GM23338 (cell line): Measurements from ENCODE around the gene HTR2A. TPM values are rescaled to one million over a fixed set of nuclear protein-coding genes. Genes with fewer than 3 reads are reported as not detected.

Experiments used
- ATAC-seq: fragments of 200-7000 bp; cut with Tn5 transposase; 3 replicates; pipeline ENCODE4 v1.9.1; 2020
- DNase-seq: peaks from one replicate; pipeline ENCODE4 v3.0.0-alpha.2; 2015; ENCODE audit warnings: low spot score
- H2AFZ ChIP-seq: fragments of 200-600 bp; sonication (generic); 2 replicates; pipeline ENCODE4 v1.8.0; 2016; ENCODE audit warnings: antibody characterized with exemption, mild to moderate bottlenecking, moderate library complexity
- H3F3A ChIP-seq: fragments of 200-600 bp; sonication (generic); replicated peaks from 2 replicates; pipeline ENCODE4 v1.8.0; 2017; ENCODE audit warnings: antibody characterized with exemption, mixed run types, low read depth
- H3K27ac ChIP-seq: fragments of 200-600 bp; sonication (generic); 2 replicates; pipeline ENCODE4 v1.6.1; 2016; ENCODE audit warnings: low read depth
- H3K27me3 ChIP-seq: fragments of 200-600 bp; sonication (generic); 2 replicates; pipeline ENCODE4 v1.8.0; 2016; ENCODE audit warnings: mild to moderate bottlenecking, mixed run types, moderate library complexity; ENCODE audit not compliant: insufficient read depth
- H3K36me3 ChIP-seq: fragments of 200-600 bp; sonication (generic); 2 replicates; pipeline ENCODE4 v1.8.0; 2016; ENCODE audit warnings: mild to moderate bottlenecking; ENCODE audit not compliant: insufficient read depth
- H3K4me1 ChIP-seq: fragments of 200-600 bp; sonication (generic); 2 replicates; pipeline ENCODE4 v1.8.0; 2016; ENCODE audit warnings: mild to moderate bottlenecking, moderate library complexity; ENCODE audit not compliant: insufficient read depth
- H3K4me2 ChIP-seq: fragments of 200-600 bp; sonication (generic); 2 replicates; pipeline ENCODE4 v1.7.1; 2017; ENCODE audit warnings: mixed run types
- H3K4me3 ChIP-seq: fragments of 200-600 bp; sonication (generic); 2 replicates; pipeline ENCODE4 v1.6.1; 2016; ENCODE audit warnings: mixed run types
- H3K79me2 ChIP-seq: fragments of 200-600 bp; sonication (generic); replicated peaks from 2 replicates; pipeline ENCODE4 v1.8.0; 2017; ENCODE audit warnings: mild to moderate bottlenecking; ENCODE audit not compliant: insufficient read depth
- H3K9me2 ChIP-seq: fragments of 200-600 bp; sonication (generic); 2 replicates; pipeline ENCODE4 v1.8.0; 2017; ENCODE audit not compliant: insufficient read depth
- H4K20me1 ChIP-seq: fragments of 200-600 bp; sonication (generic); replicated peaks from 2 replicates; pipeline ENCODE4 v1.8.0; 2017; ENCODE audit warnings: mild to moderate bottlenecking; ENCODE audit not compliant: insufficient read depth
- H3K27ac Mint-ChIP-seq: 2 replicates; pipeline ENCODE4 v1.8.0; 2020; ENCODE audit warnings: inconsistent platforms, mild to moderate bottlenecking, moderate library complexity, mixed read lengths
- H3K27me3 Mint-ChIP-seq: 3 replicates; pipeline ENCODE4 v1.8.0; 2022; ENCODE audit warnings: low read depth, mild to moderate bottlenecking, moderate library complexity, mixed read lengths, inconsistent platforms; ENCODE audit not compliant: insufficient read depth, poor library complexity
- H3K36me3 Mint-ChIP-seq: 3 replicates; pipeline ENCODE4 v1.8.0; 2021; ENCODE audit warnings: low read depth, mild to moderate bottlenecking, inconsistent platforms, moderate library complexity, mixed read lengths
- H3K4me1 Mint-ChIP-seq: 3 replicates; pipeline ENCODE4 v1.8.0; 2020; ENCODE audit warnings: mild to moderate bottlenecking, inconsistent platforms, mixed read lengths
- H3K4me3 Mint-ChIP-seq: 3 replicates; pipeline ENCODE4 v1.8.0; 2021; ENCODE audit warnings: moderate library complexity, mild to moderate bottlenecking, inconsistent platforms, mixed read lengths
- H3K9me3 Mint-ChIP-seq: 3 replicates; pipeline ENCODE4 v1.8.0; 2020; ENCODE audit warnings: moderate library complexity, mild to moderate bottlenecking, inconsistent platforms, mixed read lengths
- CREB1 ChIP-seq: fragments of 250-450 bp; sonication (Bioruptor Pico); IDR thresholded peaks from 2 replicates; pipeline ENCODE4 v1.5.0; 2020; ENCODE audit warnings: low read depth, mild to moderate bottlenecking, moderate library complexity
- CTCF ChIP-seq, 2 experiments: fragments of 200-600 bp in 1 of 2; sonication (generic) in 1 of 2; conservative IDR thresholded peaks; 2 replicates each; pipeline versions ENCODE4 v1.5.1 to v1.6.1; 2016 to 2017; ENCODE audit warnings: antibody characterized with exemption in 2 of 2, low read depth in 2 of 2, mild to moderate bottlenecking in 2 of 2, moderate library complexity in 1 of 2
- EZH2 ChIP-seq: fragments of 200-600 bp; sonication (generic); IDR thresholded peaks from one replicate; pipeline ENCODE4 v1.8.0; 2017; ENCODE audit warnings: antibody characterized with exemption, mild to moderate bottlenecking, low read depth; ENCODE audit not compliant: unreplicated experiment
- EZH2phosphoT487 ChIP-seq: fragments of 200-600 bp; sonication (generic); IDR thresholded peaks from one replicate; pipeline ENCODE4 v1.8.1; 2018; ENCODE audit warnings: antibody characterized with exemption; ENCODE audit not compliant: unreplicated experiment
- POLR2AphosphoS5 ChIP-seq: IDR thresholded peaks from 2 replicates; pipeline ENCODE4 v1.6.1; 2016; ENCODE audit warnings: antibody characterized with exemption, low read depth
- REST ChIP-seq: IDR thresholded peaks from one replicate; pipeline ENCODE4 v1.6.1; 2018; ENCODE audit warnings: antibody characterized with exemption; ENCODE audit not compliant: unreplicated experiment
- STAT1 ChIP-seq: IDR thresholded peaks from one replicate; pipeline ENCODE4 v1.6.1; 2016; ENCODE audit warnings: antibody characterized with exemption; ENCODE audit not compliant: unreplicated experiment
- ZNF331 ChIP-seq: fragments of 250-450 bp; sonication (Bioruptor Pico); IDR thresholded peaks from 2 replicates; pipeline ENCODE4 v1.5.0; 2020; ENCODE audit warnings: low read depth, mild to moderate bottlenecking, moderate library complexity
- ZNF462 ChIP-seq: fragments of 250-450 bp; sonication (Bioruptor Pico); IDR thresholded peaks from 2 replicates; pipeline ENCODE4 v1.5.0; 2020; ENCODE audit warnings: mild to moderate bottlenecking, moderate library complexity
- polyA plus RNA-seq: library from polyadenylated mRNA; unstranded; fragments of >200 nt; fragmentation: Nextera tagmentation; extraction: Ambion mirVana; gene quantifications from 2 replicates; pipeline ENCODE4 v1.2.1, GENCODE V29; 2016
- total RNA-seq: library from RNA; depleted of rRNA; stranded (reverse); fragments of >200 nt; shearing (Covaris generic); gene quantifications from 2 replicates; pipeline ENCODE4 v1.2.3, GENCODE V29; 2014

Gene HTR2A
- total and polyA plus RNA-seq, 2 experiments from 2014 or later, result not detected

- Histone ChIP-seq H3K79me2 (no peaks in the 10 kb centered on the region), H3K9me2 (no peaks in the 10 kb centered on the region), H3K4me3 (peak overlapping the region; percentile 82), H4K20me1 (no peaks in the 10 kb centered on the region), H2AFZ (peak overlapping the region; percentile 100), H3K36me3 (no peaks in the 10 kb centered on the region), H3F3A (no peaks in the 10 kb centered on the region), H3K4me1 (peaks cover 22% of the 10 kb centered on the region), H3K4me2 (peak overlapping the region; percentile 96), H3K27ac (no peak overlapping the region), H3K27me3 (no peaks in the 10 kb centered on the region)
- Mint-ChIP-seq H3K27me3 (peaks cover 2% of the 10 kb centered on the region), H3K9me3 (no peaks in the 10 kb centered on the region), H3K4me3 (peak overlapping the region; percentile 73), H3K27ac (no peak overlapping the region), H3K36me3 (no peaks in the 10 kb centered on the region), H3K4me1 (peaks cover 22% of the 10 kb centered on the region)
- DNase-seq (peak; percentile 78), ATAC-seq (peak; percentile 95)
- TF ChIP-seq STAT1 (no peak), REST (no peak), CREB1 (CRISPR knock-in tag) (0 out of 2 replicates have a peak, but pooled peaks have one; percentile 32), CTCF (conservative IDR thresholded peaks at IDR 0.05; ENCODE audit: low read depth in 2 of 2) (peak; percentile 73 to 85), ZNF331 (CRISPR knock-in tag) (no peak), POLR2AphosphoS5 (no peak), EZH2phosphoT487 (no peak)
Observed at GRCh38 chr13:46893798-46894560, 2.9 kb downstream of the HTR2A start.

- Histone ChIP-seq H3F3A (no peaks in the 10 kb centered on the region), H3K27ac (no peak overlapping the region), H3K4me1 (peaks cover 22% of the 10 kb centered on the region), H3K4me2 (peak overlapping the region; percentile 96), H3K9me2 (no peaks in the 10 kb centered on the region), H3K36me3 (no peaks in the 10 kb centered on the region), H3K79me2 (no peaks in the 10 kb centered on the region), H2AFZ (peak overlapping the region; percentile 100), H4K20me1 (no peaks in the 10 kb centered on the region), H3K4me3 (peak overlapping the region; percentile 82), H3K27me3 (no peaks in the 10 kb centered on the region)
- peak; percentile 37 for DNase-seq
- H3K9me3 Mint-ChIP-seq, result no peaks in the 10 kb centered on the region
- TF ChIP-seq ZNF462 (CRISPR knock-in tag) (no peak), EZH2 (no peak)
- H3K27me3 Mint-ChIP-seq, result peaks cover 2% of the 10 kb centered on the region
- no peaks in the 10 kb centered on the region for H3K36me3 Mint-ChIP-seq
- H3K4me3 Mint-ChIP-seq, result peak overlapping the region; percentile 73
- ATAC-seq, result peak; percentile 67
- peaks cover 22% of the 10 kb centered on the region for H3K4me1 Mint-ChIP-seq
- no peak overlapping the region for H3K27ac Mint-ChIP-seq
Observed at GRCh38 chr13:46893221-46893740, 3.6 kb downstream of the HTR2A start.
